Epithelial cell of proximal tubule (primary cell): ENCODE data around the gene KRAS. TPM values are rescaled to one million over a fixed set of nuclear protein-coding genes. Genes with fewer than 3 reads are reported as not detected.
"Not testable (repeated sequence)": the region's sequence is repeated elsewhere in the genome, so short reads cannot be mapped to it uniquely, and the experiment has no call there.

ENCODE experiments used
- DNase-seq: peaks from one replicate; pipeline ENCODE4 v3.0.0-alpha.2; 2011; ENCODE audit warnings: low read depth
- H3K4me3 ChIP-seq: 2 replicates; pipeline ENCODE4 v1.5.1; 2011; ENCODE audit warnings: low read depth, mild to moderate bottlenecking, low read length
- CTCF ChIP-seq: conservative IDR thresholded peaks from 2 replicates; pipeline ENCODE4 v1.5.1; 2012; ENCODE audit warnings: low read depth, mild to moderate bottlenecking, low read length
- total RNA-seq: library from RNA; depleted of rRNA; stranded (reverse); fragments of >200 nt; gene quantifications from 2 replicates; pipeline ENCODE4 v1.2.3, GENCODE V29; 2015

Gene KRAS
- total RNA-seq = 12.9 and 15.3 TPM in 2 replicates

GRCh38 chr12:25250744-25251730 lies at the start of gene KRAS:
Gene KRAS, minus strand, starts transcription at chr12:25250929.
- TF ChIP-seq CTCF = no peak
- DNase-seq = peak; percentile 61
- H3K4me3 ChIP-seq = peak within 1 kb of the TSS; percentile 90

- DNase-seq = no peak
- no peak for TF ChIP-seq CTCF
- no peak overlapping the region for H3K4me3 ChIP-seq
Measured at GRCh38 chr12:25296381-25296780, 45.7 kb upstream of the KRAS start.

GRCh38 chr12:25295361-25295760 lies 44.6 kb upstream of the KRAS start:
- no peak for DNase-seq
- no peak for TF ChIP-seq CTCF
- no peak overlapping the region for H3K4me3 ChIP-seq

- DNase-seq = no peak
- TF ChIP-seq CTCF = no peak
- H3K4me3 ChIP-seq = no peak overlapping the region
Measured at GRCh38 chr12:25293653-25294052, 42.9 kb upstream of the KRAS start.

- H3K4me3 ChIP-seq, DNase-seq: not testable (repeated sequence)
Measured at GRCh38 chr12:25292810-25293221, 42.1 kb upstream of the KRAS start.

- no peak for TF ChIP-seq CTCF
- DNase-seq = no peak
- no peak overlapping the region for H3K4me3 ChIP-seq
Measured at GRCh38 chr12:25287610-25288009, 36.9 kb upstream of the KRAS start.

- no peak overlapping the region for H3K4me3 ChIP-seq
- TF ChIP-seq CTCF = no peak
- peak; percentile 22 for DNase-seq
Measured at GRCh38 chr12:25286837-25287236, 36.1 kb upstream of the KRAS start.
